LNCAP (cell line): ENCODE measurements around the gene ERICH3.

Experiments
- TF ChIP-seq, protein P1 (sequence below): fragments of 450-650 bp; IDR thresholded peaks from 2 replicates; pipeline ENCODE4 v1.5.1; 2017; ENCODE audit warnings: mild to moderate bottlenecking

The ERICH3 gene

DNA sequence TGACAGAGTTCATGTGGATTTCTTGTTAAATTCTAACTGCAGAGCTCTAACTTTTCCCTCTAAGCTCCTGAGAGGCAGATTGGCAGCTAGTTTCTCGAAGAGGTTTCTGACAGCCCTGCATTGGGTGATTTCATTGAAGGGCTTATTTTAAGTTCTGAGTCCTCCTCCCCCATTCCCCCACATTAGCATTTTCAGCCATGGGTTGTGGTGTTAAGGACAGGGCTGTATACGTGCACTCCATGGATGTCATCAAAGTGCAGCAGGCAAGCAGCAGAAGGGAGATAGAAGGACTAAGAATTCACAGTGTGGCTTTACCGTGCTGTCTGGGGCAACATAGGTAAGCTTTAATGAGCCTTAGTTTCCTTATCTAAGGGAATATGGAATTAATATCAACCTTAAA, 40.3 kb upstream of the ERICH3 start:
- TF ChIP-seq, protein P1, sequence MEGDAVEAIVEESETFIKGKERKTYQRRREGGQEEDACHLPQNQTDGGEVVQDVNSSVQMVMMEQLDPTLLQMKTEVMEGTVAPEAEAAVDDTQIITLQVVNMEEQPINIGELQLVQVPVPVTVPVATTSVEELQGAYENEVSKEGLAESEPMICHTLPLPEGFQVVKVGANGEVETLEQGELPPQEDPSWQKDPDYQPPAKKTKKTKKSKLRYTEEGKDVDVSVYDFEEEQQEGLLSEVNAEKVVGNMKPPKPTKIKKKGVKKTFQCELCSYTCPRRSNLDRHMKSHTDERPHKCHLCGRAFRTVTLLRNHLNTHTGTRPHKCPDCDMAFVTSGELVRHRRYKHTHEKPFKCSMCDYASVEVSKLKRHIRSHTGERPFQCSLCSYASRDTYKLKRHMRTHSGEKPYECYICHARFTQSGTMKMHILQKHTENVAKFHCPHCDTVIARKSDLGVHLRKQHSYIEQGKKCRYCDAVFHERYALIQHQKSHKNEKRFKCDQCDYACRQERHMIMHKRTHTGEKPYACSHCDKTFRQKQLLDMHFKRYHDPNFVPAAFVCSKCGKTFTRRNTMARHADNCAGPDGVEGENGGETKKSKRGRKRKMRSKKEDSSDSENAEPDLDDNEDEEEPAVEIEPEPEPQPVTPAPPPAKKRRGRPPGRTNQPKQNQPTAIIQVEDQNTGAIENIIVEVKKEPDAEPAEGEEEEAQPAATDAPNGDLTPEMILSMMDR = no peak

DNA sequence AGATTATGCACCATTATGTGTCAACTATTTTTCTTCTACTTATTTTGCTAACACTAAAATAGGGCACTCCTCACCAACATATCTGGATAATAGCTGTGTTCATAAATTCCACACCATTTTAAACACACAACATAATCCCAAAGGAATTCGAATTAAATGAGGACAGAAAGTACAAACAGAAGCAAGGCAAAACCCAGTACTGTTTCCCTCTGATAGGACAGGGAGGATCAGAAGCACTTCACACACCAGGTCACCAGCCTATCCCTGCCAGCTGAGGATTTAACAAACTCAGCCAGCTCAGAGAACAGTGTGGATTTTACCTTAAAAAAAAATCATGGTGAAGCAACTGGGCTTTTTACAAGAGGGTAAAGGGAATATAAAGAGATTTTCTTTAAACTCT, 39.3 kb upstream of the ERICH3 start:
- TF ChIP-seq, protein P1 = no peak

DNA sequence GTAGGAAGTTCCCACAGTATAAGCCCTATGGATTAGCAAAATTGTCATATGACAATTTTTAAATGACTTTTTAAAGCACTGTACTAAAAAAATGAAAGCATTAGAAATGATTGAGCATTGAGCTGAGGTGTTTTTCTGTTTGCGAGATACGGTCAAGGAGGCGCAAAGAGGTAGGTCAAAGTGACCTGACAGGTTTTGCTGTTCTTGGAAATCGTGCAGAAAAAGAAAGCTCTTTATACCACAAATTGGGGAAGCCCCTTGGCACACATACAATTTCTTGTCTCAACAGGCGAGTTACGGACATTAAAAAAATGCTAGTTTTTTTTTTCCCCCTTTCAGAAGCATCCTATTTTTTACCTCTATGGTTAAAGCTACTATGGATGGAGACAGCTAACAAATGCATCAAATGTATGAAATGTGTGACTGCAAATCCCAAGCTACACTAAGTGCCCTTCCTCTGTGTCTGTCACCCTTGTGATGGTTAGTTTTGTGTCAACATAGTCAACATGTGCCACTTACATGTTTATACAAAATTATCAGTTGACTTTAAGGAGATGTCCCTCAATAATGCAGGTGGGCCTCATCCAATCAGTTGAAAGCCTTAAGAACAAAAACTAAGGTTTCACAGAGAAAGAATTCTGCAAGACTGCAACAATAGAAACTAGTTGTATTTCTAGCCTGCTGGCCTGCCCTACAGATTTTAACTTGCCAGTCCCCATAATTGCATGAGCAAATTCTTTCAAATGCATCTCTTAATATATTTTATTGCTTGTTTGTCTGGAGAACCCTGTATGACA, 30.0 kb upstream of the ERICH3 start:
- TF ChIP-seq, protein P1 = no peak

DNA sequence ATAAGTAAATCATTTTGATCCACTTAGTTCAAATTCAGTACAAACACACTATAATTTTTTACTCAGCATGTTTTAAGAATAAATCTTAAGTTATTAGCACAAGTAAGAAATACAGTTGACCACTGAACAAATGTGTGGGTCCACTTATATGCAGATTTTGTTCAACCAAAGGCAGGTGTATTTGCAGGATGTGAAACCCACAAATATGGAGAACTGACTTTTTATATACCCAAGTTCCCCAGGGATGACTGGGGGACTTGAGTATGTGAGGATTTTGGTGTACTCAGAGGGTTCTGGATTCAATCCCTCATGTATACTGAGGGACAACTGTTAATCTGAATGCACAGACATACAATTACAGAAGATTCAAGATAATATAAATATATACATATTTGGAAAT, 25.7 kb upstream of the ERICH3 start:
- TF ChIP-seq, protein P1 = no peak

DNA sequence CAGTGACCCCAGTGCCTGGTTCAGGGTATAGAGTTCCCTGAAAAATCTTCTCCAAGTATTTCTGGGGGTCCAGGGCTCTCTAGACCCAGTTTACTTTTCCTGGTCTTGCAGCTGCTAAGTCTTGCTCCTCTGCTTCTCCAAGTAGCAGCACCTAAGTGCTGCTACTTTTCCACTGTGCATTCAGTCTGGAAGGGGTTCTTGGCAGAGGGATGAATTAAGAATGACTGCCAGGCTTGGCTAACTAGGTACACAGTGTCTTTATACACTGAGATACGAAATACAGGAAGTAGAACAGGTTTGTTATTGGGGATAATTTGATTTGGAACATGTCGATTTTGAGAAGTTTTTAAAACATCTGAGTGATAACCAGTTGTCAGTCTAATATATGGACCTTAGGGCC, 24.2 kb upstream of the ERICH3 start:
- TF ChIP-seq, protein P1 = no peak

DNA sequence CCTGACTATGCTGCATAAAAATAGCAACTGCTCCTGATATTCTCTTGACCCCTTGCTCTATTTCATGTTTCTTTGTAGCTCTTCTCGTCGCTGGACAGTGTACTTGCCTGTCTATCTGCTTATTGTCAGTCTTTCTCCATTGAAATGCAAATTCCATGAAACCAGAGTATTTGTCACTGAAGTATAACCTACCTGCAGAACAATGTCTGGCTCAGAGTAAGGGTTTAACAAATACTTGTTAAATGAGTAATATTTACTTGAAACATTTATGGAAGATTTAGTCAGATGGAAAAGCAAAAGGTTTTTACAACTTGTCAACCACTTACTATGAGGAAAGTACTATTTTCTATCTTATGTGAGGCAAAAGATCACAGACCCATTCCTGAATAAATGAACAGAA, 19.9 kb upstream of the ERICH3 start:
- TF ChIP-seq, protein P1 = no peak

DNA sequence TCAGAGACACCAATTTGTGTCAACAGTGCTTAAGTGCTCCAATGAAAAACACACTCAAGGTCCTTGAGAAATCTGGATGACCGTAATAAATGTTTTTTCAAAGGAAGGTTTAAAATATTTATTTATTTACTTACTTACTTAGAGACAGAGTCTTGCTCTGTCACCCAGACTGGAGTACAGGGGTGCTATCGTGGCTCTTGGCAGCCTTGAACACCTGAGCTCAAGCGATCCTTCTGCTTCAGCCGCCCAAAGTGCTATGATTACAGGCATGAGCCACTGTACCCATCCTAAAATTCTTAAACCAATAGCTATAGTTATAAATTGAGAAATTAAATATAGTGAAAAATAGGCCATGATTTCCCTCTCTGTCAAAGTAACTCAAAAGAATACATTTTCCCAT, 17.3 kb upstream of the ERICH3 start:
- TF ChIP-seq, protein P1 = no peak

DNA sequence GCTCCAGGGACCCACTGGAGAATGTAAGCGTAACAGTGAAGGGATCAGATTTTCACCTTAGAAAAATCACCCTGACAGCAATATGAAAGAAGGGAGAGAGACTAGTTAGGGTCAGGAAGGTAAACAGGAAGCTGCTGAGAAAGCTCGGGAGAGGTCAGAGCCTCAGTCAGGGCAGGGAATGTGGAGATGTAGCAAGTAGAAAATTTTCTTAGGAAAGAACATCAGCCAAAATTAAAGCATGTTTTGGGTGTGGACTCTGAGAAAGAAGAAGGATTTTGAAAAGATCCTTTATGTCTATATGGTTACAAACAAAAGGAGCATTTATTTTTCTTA, 16.7 kb upstream of the ERICH3 start:
- TF ChIP-seq, protein P1 = no peak
